Natural killer cell (primary cell): ENCODE measurements around the gene DTNB. TPM values are rescaled to one million over a fixed set of nuclear protein-coding genes. Genes with fewer than 3 reads are reported as not detected.

Experiments used
- ATAC-seq, 3 donors: fragments of 150-1000 bp in 2 of 3; fragments of 200-7000 bp in 1 of 3; cut with Tn5 transposase; 1 replicate in 1 of 3; 2 replicates in 2 of 3; pipeline ENCODE4 v1.10.0; 2021; ENCODE audit warnings: mild to moderate bottlenecking in 2 of 3, moderate library complexity in 2 of 3
- DNase-seq, 2 donors: peaks; one replicate each; pipeline versions ENCODE4 v3.0.0 to v3.0.0-alpha.2; 2013 to 2021; ENCODE audit warnings: mixed read lengths in 1 of 2
- H3K27ac ChIP-seq: one replicate; pipeline ENCODE4 v1.5.1; 2013; ENCODE audit warnings: mild to moderate bottlenecking, low read length
- H3K27me3 ChIP-seq: one replicate; pipeline ENCODE4 v1.6.1; 2013; ENCODE audit warnings: low read length; ENCODE audit not compliant: control insufficient read depth, insufficient read depth
- H3K36me3 ChIP-seq: one replicate; pipeline ENCODE4 v1.6.1; 2013; ENCODE audit warnings: low read length; ENCODE audit not compliant: control insufficient read depth, insufficient read depth
- H3K4me1 ChIP-seq: one replicate; pipeline ENCODE4 v1.6.1; 2013; ENCODE audit warnings: low read length; ENCODE audit not compliant: control insufficient read depth, insufficient read depth
- H3K4me3 ChIP-seq: one replicate; pipeline ENCODE4 v1.5.1; 2013; ENCODE audit warnings: low read length
- H3K9me3 ChIP-seq: one replicate; pipeline ENCODE4 v1.6.1; 2013; ENCODE audit warnings: low read length; ENCODE audit not compliant: control insufficient read depth, insufficient read depth
- H3K27ac Mint-ChIP-seq, 2 donors: one replicate each; pipeline ENCODE4 v1.8.0; 2022; ENCODE audit warnings: mild to moderate bottlenecking in 2 of 2, mixed read lengths in 2 of 2, moderate library complexity in 1 of 2
- H3K27me3 Mint-ChIP-seq, 2 donors: one replicate each; pipeline ENCODE4 v1.8.0; 2022; ENCODE audit warnings: low read depth in 2 of 2, mixed read lengths in 2 of 2
- H3K36me3 Mint-ChIP-seq: one replicate; pipeline ENCODE4 v1.8.0; 2022; ENCODE audit warnings: mixed read lengths
- H3K4me1 Mint-ChIP-seq, 2 donors: one replicate each; pipeline ENCODE4 v1.8.0; 2022; ENCODE audit warnings: mixed read lengths in 2 of 2
- H3K4me3 Mint-ChIP-seq: one replicate; pipeline ENCODE4 v1.8.0; 2022; ENCODE audit warnings: mild to moderate bottlenecking, moderate library complexity, mixed read lengths
- H3K9me3 Mint-ChIP-seq, 2 donors: one replicate each; pipeline ENCODE4 v1.8.0; 2022; ENCODE audit warnings: mixed read lengths in 2 of 2
- WGBS: methylation state at CpG from one replicate; pipeline ENCODE4 v1.1.7; 2013; ENCODE audit warnings: missing lambda C conversion rate; ENCODE audit not compliant: insufficient coverage; 5-methylcytosine and 5-hydroxymethylcytosine counted together
- intact Hi-C: fragments of 100-400 bp; cut with micrococcal nuclease; formaldehyde crosslinking; loops from one replicate; pipeline ENCODE4 v1.14.2; 2022
- total RNA-seq, 4 donors: library from RNA; stranded (reverse); fragments of 120-200 nt in 1 of 4; gene quantifications; one replicate each; pipeline versions ENCODE4 v1.2.3 to v1.2.4, GENCODE V29; 2013 to 2022
- TF ChIP-seq, protein P1 (sequence below): fragments of 200-600 bp; IDR thresholded peaks from one replicate; pipeline ENCODE4 v1.8.0; 2022; ENCODE audit warnings: antibody characterized with exemption

Gene DTNB
- total RNA-seq, 3 donors from 2014 or later (not counting 1 experiment from before 2014, with no cell fraction given), result 20.8 to 33.7 (median 23.6) TPM

DNA sequence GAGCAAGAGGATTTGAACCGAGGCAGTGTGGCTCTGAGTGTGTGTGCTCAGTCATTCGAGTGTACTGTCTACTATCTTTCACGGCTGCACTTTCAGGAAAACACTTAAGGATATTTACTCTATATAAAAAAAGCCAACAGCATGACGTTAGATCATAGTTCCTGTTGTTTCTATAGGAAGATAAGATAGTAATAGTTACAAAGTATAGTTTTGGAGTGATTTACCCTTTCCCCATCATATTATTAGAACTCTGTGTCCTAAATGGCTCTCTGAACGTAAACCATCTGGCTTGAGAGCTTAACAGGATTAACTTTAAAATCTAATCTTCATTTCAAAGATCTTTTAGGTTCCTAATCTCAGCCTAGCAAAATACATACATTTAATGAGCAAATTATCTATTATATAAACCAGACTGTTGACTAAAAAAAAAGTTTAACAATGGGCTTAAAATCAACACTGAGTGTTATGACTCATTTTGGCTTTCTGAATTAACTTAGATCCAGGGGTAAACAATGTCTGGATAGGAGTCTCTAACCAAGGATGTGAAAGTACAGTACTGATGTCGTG lies 181.3 kb downstream of the DTNB start:
- Mint-ChIP-seq H3K4me3 (no peak overlapping the region), H3K36me3 (no peaks in the 10 kb centered on the region), H3K9me3 (no peaks in the 10 kb centered on the region), H3K4me1 (peaks cover 0 to 6% of the 10 kb centered on the region in 2 donors), H3K27ac (no peak overlapping the region), H3K27me3 (no peaks in the 10 kb centered on the region)
- intact Hi-C loops, result no loop called here
- TF ChIP-seq, protein P1, sequence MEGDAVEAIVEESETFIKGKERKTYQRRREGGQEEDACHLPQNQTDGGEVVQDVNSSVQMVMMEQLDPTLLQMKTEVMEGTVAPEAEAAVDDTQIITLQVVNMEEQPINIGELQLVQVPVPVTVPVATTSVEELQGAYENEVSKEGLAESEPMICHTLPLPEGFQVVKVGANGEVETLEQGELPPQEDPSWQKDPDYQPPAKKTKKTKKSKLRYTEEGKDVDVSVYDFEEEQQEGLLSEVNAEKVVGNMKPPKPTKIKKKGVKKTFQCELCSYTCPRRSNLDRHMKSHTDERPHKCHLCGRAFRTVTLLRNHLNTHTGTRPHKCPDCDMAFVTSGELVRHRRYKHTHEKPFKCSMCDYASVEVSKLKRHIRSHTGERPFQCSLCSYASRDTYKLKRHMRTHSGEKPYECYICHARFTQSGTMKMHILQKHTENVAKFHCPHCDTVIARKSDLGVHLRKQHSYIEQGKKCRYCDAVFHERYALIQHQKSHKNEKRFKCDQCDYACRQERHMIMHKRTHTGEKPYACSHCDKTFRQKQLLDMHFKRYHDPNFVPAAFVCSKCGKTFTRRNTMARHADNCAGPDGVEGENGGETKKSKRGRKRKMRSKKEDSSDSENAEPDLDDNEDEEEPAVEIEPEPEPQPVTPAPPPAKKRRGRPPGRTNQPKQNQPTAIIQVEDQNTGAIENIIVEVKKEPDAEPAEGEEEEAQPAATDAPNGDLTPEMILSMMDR, result no peak
- no peaks in the 10 kb centered on the region for H3K9me3 ChIP-seq
- H3K27me3 ChIP-seq, result no peaks in the 10 kb centered on the region
- no peaks in the 10 kb centered on the region for H3K4me1 ChIP-seq
- DNase-seq (no peak), ATAC-seq (no peak)
- no peaks in the 10 kb centered on the region for H3K36me3 ChIP-seq
- WGBS, result 90% methylated on average over 3 of the region's 6 CpGs
- no peak overlapping the region for H3K4me3 ChIP-seq
- no peak overlapping the region for H3K27ac ChIP-seq

DNA sequence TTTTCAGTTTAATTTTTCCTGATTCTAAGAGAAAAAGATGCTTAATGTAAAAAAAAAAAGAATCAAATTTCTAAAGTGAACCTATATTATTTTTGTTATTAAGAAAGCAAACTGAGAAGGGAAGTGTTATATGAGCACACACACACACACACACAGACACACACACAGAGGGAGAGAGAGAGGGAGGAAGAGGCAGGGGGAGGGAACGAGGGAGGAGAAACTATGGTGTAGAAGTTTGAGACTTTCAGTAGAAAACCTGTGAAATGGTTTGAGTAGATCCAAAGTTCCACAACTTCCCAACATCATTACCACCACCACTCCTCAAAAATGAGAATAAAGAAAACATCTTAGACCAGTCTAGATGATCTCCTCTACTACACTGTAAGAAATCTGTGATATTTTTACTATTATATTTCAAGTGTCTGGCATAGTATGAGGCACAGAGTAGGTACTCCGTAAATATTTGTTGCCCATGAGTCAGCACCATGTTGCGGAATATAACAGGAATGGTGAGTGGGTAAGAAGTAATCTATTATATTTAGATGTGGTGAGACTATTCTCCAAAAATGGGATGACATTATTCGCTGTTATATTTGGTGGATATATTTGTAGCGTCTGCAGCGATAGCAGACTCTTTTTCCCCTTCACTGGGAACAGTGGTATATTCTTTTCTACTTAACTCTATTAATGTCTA lies 182.2 kb downstream of the DTNB start:
- Histone ChIP-seq H3K4me3 (no peak overlapping the region), H3K9me3 (no peaks in the 10 kb centered on the region), H3K4me1 (no peaks in the 10 kb centered on the region), H3K36me3 (no peaks in the 10 kb centered on the region), H3K27ac (no peak overlapping the region), H3K27me3 (no peaks in the 10 kb centered on the region)
- WGBS, result 97% methylated on average over 3 of the region's 6 CpGs
- intact Hi-C loops, result no loop called here
- Mint-ChIP-seq H3K27ac (no peak overlapping the region), H3K4me3 (no peak overlapping the region), H3K9me3 (no peaks in the 10 kb centered on the region), H3K4me1 (peaks cover 0 to 6% of the 10 kb centered on the region in 2 donors), H3K36me3 (no peaks in the 10 kb centered on the region), H3K27me3 (no peaks in the 10 kb centered on the region)
- DNase-seq, result no peak
- ATAC-seq, result no peak
- TF ChIP-seq, protein P1, result no peak

DNA sequence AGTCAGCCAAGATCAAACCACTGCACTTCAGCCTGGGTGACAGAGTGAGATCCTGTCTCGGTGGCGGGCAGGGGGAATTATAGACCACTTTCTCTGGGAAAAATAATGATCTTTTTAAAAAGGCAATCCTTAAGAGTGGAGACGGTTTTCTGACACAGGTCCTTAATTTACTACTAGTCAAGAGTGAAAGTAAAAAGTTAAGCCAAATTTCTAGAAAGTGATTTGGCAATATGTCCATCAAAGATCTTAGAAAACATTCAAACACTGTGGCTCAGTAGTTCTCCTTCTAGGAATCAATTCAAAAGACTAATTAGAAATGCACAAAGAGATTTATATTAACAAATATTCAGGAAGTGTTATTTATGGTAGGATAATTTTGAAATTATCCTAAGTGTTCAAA lies 183.2 kb downstream of the DTNB start:
- DNase-seq (no peak), ATAC-seq (no peak)
- TF ChIP-seq, protein P1, result no peak
- Histone ChIP-seq H3K27me3 (no peaks in the 10 kb centered on the region), H3K4me3 (no peak overlapping the region), H3K27ac (no peak overlapping the region), H3K4me1 (no peaks in the 10 kb centered on the region), H3K36me3 (no peaks in the 10 kb centered on the region), H3K9me3 (no peaks in the 10 kb centered on the region)
- no peaks in the 10 kb centered on the region for H3K27me3 Mint-ChIP-seq
- intact Hi-C loops, result no loop called here
- H3K4me3 Mint-ChIP-seq, result no peak overlapping the region
- no peaks in the 10 kb centered on the region for H3K9me3 Mint-ChIP-seq
- no peak overlapping the region for H3K27ac Mint-ChIP-seq
- no peaks in the 10 kb centered on the region for H3K36me3 Mint-ChIP-seq
- peaks cover 0 to 6% of the 10 kb centered on the region in 2 donors for H3K4me1 Mint-ChIP-seq
- 75% methylated on average over 3 of the region's 3 CpGs for WGBS

DNA sequence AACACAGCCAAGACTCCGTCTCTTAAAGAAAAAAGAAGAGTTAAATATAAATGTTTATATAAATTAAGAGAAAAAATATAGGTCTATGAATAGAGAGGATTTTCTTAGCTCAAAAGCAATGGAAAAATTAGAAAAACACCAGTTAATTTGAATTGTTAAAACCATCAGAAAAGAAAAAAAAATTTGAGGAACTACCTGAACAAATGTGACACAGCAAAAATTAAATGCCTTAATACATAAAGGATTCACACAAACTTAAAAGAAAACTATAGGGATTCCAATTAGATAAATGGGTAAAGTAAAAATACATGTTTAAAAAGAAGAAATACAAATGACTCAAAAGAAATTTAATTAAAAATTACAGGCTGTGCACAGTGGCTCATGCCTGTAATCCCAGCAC lies 183.7 kb downstream of the DTNB start:
- no peaks in the 10 kb centered on the region for H3K36me3 Mint-ChIP-seq
- no peaks in the 10 kb centered on the region for H3K27me3 ChIP-seq

More for the DNA sequence above, 183.7 kb downstream of the DTNB start:
- Mint-ChIP-seq H3K27ac (no peak overlapping the region), H3K27me3 (no peaks in the 10 kb centered on the region), H3K4me3 (no peak overlapping the region), H3K9me3 (no peaks in the 10 kb centered on the region), H3K4me1 (peaks cover 0 to 6% of the 10 kb centered on the region in 2 donors)
- no peak for ATAC-seq
- no peak for DNase-seq
- Histone ChIP-seq H3K4me3 (no peak overlapping the region), H3K27ac (no peak overlapping the region), H3K4me1 (no peaks in the 10 kb centered on the region), H3K9me3 (no peaks in the 10 kb centered on the region), H3K36me3 (no peaks in the 10 kb centered on the region)
- no CpG with 5 or more reads among the region's 1 CpG for WGBS
- TF ChIP-seq, protein P1, result no peak
- intact Hi-C loops, result no loop called here
